ENCODE results near the gene FGF1. TPM values are rescaled to one million over a fixed set of nuclear protein-coding genes. Genes with fewer than 3 reads are reported as not detected.

The FGF1 gene
- total RNA-seq, 6 experiments from 2014 or later, result 0.12 to 0.56 (median 0.42) TPM; not detected in 1

DNA sequence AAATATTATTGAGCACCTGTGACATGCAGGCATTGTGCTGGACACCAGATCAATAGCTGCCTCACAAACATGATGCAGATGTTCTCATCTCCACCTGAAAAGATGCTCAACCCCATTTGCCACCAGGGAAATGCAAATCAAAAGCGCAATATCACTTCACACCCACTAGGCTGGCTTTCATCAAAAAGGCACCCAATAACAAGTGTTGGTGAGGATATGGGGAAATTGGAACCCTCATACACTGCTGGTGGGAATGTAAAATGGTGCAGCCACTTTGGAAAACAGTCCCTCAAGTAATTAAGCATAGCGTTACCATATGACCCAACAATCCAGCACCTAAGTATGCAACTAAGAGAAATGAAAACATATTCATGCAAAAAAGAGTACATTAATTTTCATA, 24.7 kb downstream of the FGF1 start:
- ATAC-seq (no peak), DNase-seq (no peak)
- no peak for TF ChIP-seq POLR2A (IDR thresholded peaks at IDR 0.05)
- TF ChIP-seq, protein P1, sequence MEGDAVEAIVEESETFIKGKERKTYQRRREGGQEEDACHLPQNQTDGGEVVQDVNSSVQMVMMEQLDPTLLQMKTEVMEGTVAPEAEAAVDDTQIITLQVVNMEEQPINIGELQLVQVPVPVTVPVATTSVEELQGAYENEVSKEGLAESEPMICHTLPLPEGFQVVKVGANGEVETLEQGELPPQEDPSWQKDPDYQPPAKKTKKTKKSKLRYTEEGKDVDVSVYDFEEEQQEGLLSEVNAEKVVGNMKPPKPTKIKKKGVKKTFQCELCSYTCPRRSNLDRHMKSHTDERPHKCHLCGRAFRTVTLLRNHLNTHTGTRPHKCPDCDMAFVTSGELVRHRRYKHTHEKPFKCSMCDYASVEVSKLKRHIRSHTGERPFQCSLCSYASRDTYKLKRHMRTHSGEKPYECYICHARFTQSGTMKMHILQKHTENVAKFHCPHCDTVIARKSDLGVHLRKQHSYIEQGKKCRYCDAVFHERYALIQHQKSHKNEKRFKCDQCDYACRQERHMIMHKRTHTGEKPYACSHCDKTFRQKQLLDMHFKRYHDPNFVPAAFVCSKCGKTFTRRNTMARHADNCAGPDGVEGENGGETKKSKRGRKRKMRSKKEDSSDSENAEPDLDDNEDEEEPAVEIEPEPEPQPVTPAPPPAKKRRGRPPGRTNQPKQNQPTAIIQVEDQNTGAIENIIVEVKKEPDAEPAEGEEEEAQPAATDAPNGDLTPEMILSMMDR (IDR thresholded peaks at IDR 0.05), result no peak
- no peak overlapping the region for H3K4me3 ChIP-seq
- intact Hi-C loops (cut with DNase I), result loop anchor here in 1 of 2 donors (5.0 kb wide), 1 partner anchor 36 kb away; no protein-coding TSS in a partner anchor
- H3K36me3 ChIP-seq, result no peaks in the 10 kb centered on the region
- no peaks in the 10 kb centered on the region for H3K27me3 ChIP-seq
- H3K9me3 ChIP-seq, result no peaks in the 10 kb centered on the region
- H3K4me1 ChIP-seq, result no peaks in the 10 kb centered on the region
- no peak overlapping the region for H3K27ac ChIP-seq
- WGBS (ENCODE audit: insufficient coverage, low coverage, low lambda C conversion rate, missing lambda C conversion rate), result 93% methylated on average over 2 of the region's 2 CpGs

DNA sequence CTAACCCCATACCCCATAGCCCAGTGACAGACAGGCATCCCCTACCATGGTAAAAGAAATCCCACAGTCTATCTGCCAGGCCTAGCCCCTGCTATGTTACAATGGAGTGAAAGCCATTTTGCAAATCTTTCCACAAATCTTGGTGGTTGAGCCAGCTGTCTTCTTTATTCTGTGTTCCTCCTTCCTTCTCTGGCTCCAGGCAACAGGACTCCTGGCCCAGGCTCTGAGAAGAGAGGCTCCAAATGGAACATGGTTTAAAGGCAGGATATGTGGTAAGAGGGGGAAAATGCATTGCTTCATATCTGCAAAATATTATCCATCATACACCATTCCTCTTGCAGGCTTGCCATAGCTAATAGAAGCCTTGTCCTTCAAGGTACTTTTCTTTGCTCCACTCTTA, 25.2 kb downstream of the FGF1 start:
- H3K9me3 ChIP-seq, result no peaks in the 10 kb centered on the region
- H3K36me3 ChIP-seq, result no peaks in the 10 kb centered on the region
- H3K27ac ChIP-seq, result no peak overlapping the region
- no peaks in the 10 kb centered on the region for H3K4me1 ChIP-seq
- H3K27me3 ChIP-seq, result no peaks in the 10 kb centered on the region
- DNase-seq, result no peak
- ATAC-seq, result no peak
- no peak for TF ChIP-seq POLR2A (IDR thresholded peaks at IDR 0.05)
- TF ChIP-seq, protein P1 (IDR thresholded peaks at IDR 0.05), result no peak
- H3K4me3 ChIP-seq, result no peak overlapping the region
- intact Hi-C loops (cut with DNase I), result loop anchor here in 1 of 2 donors (5.0 kb wide), 1 partner anchor 37 kb away; no protein-coding TSS in a partner anchor

DNA sequence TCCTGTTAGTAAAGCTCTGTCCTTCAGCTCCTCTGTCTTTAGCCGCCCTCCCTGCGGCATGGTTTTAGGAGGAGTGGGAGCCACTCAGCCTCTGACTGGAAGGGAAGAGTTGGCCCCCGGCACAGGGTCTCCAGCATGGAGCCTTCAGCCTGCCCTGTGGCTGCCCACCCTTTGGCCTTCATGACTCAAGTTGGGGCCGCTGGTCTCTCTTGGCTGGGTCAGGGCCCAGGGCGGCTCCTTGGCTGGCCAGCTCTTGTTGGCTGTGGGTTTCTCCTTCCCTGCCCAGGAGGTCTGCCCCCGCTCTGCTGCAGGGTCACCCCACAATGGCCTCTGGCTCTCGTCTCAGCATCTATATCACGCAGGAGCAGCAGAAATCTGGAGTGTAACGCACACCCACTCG, 25.7 kb downstream of the FGF1 start:
- no peaks in the 10 kb centered on the region for H3K4me1 ChIP-seq
- 90% methylated on average over 5 of the region's 10 CpGs for WGBS (ENCODE audit: insufficient coverage, low coverage, low lambda C conversion rate, missing lambda C conversion rate)

DNA sequence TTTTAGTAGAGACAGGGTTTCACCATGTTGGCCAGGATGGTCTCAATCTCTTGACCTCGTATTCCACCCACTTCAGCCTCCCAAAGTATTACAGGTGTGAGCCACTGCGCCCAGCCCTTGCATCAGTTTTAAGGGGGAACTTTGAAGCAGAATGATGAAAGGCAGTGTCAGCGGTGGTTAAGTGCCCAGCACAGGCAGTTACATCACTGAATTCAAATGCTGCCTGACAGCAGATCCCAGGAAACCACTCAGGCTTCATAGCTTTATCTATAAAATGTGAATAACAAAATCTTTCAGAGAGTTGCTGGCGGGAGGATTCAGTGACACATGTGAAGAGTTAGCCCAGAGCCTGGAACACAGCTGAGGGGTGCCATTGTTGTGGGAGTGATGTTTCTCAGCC, 26.5 kb downstream of the FGF1 start:
- DNase-seq (no peak), ATAC-seq (no peak)
- intact Hi-C loops (cut with DNase I), result no loop called here
- H3K27me3 ChIP-seq, result no peaks in the 10 kb centered on the region
- no peaks in the 10 kb centered on the region for H3K36me3 ChIP-seq
- no peak overlapping the region for H3K4me3 ChIP-seq
- H3K9me3 ChIP-seq, result no peaks in the 10 kb centered on the region
- TF ChIP-seq, protein P1 (IDR thresholded peaks at IDR 0.05), result no peak
- H3K4me1 ChIP-seq, result no peaks in the 10 kb centered on the region
- WGBS (ENCODE audit: insufficient coverage, low coverage, low lambda C conversion rate, missing lambda C conversion rate), result 100% methylated on average over 1 of the region's 4 CpGs
- no peak overlapping the region for H3K27ac ChIP-seq

More for the DNA sequence above, 25.7 kb downstream of the FGF1 start:
- H3K4me3 ChIP-seq, result no peak overlapping the region
- TF ChIP-seq, protein P1 (IDR thresholded peaks at IDR 0.05), result no peak
- TF ChIP-seq POLR2A (IDR thresholded peaks at IDR 0.05), result no peak
- intact Hi-C loops (cut with DNase I), result loop anchor here in 1 of 2 donors (5.0 kb wide), 1 partner anchor 37 kb away; no protein-coding TSS in a partner anchor
- H3K9me3 ChIP-seq, result no peaks in the 10 kb centered on the region
- H3K27me3 ChIP-seq, result no peaks in the 10 kb centered on the region
- no peak overlapping the region for H3K27ac ChIP-seq
- DNase-seq, result no peak
- no peaks in the 10 kb centered on the region for H3K36me3 ChIP-seq
- no peak for ATAC-seq

DNA sequence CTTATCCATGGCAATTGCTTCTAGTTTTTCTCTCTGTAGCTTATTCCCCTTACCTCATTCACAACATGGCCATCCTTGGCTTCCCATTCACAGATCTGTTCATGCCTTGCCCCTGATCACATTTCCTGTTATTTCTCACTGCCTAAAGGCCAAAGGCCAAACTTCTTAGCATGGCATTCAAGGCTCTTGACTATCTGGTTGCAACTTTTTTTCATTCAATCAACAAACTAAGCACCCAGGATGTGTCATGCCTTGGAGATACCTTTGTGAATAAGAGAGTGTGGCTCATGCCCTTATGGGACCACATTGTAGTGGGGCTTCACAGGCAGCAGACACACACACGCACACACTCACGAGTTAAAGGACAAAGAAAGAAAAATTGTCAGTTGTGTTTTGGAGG, 27.6 kb downstream of the FGF1 start:
- Histone ChIP-seq H3K4me3 (no peak overlapping the region), H3K27me3 (no peaks in the 10 kb centered on the region), H3K4me1 (no peaks in the 10 kb centered on the region), H3K27ac (no peak overlapping the region), H3K9me3 (no peaks in the 10 kb centered on the region), H3K36me3 (no peaks in the 10 kb centered on the region)
- no peak for TF ChIP-seq POLR2A (IDR thresholded peaks at IDR 0.05)
- TF ChIP-seq, protein P1 (IDR thresholded peaks at IDR 0.05), result no peak
- WGBS (ENCODE audit: insufficient coverage, low coverage, low lambda C conversion rate, missing lambda C conversion rate), result 79% methylated on average over 2 of the region's 2 CpGs
- no peak for ATAC-seq
- DNase-seq, result no peak
- intact Hi-C loops (cut with DNase I), result no loop called here
